ENCODE results near the gene PLEKHS1.

DNA sequence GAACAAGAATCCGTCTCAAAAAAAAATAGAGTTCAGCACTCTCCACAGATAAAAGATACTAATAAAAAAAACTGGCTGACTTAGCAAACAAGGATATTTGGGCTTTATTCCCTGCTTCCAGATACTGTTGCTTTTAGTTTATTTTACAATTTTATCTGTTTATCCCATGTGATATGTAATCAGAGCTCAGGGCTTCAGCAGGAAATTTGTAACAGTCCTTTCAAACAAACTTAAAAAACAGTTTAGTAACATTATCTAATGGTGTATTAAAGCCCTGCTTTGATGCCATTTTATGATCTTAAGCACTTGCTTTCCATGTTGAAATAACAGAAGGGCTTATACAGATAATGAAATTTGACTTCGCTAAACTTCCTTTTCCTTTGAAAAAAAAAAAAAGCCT, 74.3 kb downstream of the PLEKHS1 start:
- TF ChIP-seq, protein P1, sequence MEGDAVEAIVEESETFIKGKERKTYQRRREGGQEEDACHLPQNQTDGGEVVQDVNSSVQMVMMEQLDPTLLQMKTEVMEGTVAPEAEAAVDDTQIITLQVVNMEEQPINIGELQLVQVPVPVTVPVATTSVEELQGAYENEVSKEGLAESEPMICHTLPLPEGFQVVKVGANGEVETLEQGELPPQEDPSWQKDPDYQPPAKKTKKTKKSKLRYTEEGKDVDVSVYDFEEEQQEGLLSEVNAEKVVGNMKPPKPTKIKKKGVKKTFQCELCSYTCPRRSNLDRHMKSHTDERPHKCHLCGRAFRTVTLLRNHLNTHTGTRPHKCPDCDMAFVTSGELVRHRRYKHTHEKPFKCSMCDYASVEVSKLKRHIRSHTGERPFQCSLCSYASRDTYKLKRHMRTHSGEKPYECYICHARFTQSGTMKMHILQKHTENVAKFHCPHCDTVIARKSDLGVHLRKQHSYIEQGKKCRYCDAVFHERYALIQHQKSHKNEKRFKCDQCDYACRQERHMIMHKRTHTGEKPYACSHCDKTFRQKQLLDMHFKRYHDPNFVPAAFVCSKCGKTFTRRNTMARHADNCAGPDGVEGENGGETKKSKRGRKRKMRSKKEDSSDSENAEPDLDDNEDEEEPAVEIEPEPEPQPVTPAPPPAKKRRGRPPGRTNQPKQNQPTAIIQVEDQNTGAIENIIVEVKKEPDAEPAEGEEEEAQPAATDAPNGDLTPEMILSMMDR (conservative IDR thresholded peaks at IDR 0.05): no peak
- TF ChIP-seq EZH2 (IDR thresholded peaks at IDR 0.05; ENCODE audit: low read depth): no peak

Data from PC-9 (cell line).